D341Med (cell line): ENCODE data around the gene BAIAP2.
A peak's percentile ranks its signal among the peaks of the same experiment; 100 is the strongest.

ENCODE experiments used
- DNase-seq: peaks from one replicate; pipeline ENCODE4 v3.0.0; 2012; ENCODE audit warnings: low spot score

The BAIAP2 gene

GRCh38 chr17:81113158-81113724 lies 78.3 kb downstream of the BAIAP2 start:
- DNase-seq, result no peak

GRCh38 chr17:81114351-81115093 lies 79.6 kb downstream of the BAIAP2 start:
- no peak for DNase-seq

- DNase-seq, result no peak
Measured at GRCh38 chr17:81115219-81115618, 80.3 kb downstream of the BAIAP2 start.

- DNase-seq, result no peak
Measured at GRCh38 chr17:81115749-81116464, 81.0 kb downstream of the BAIAP2 start.

GRCh38 chr17:81116704-81117103 lies 81.8 kb downstream of the BAIAP2 start:
- DNase-seq, result no peak

- DNase-seq, result no peak
Measured at GRCh38 chr17:81117672-81118198, 82.8 kb downstream of the BAIAP2 start.

GRCh38 chr17:81118308-81119221 lies 83.6 kb downstream of the BAIAP2 start:
- DNase-seq, result no peak

- DNase-seq, result peak; percentile 96
Measured at GRCh38 chr17:81119223-81120148, 84.5 kb downstream of the BAIAP2 start.

GRCh38 chr17:81120149-81120484 lies 85.2 kb downstream of the BAIAP2 start:
- DNase-seq, result no peak

GRCh38 chr17:81120695-81121621 lies 86.0 kb downstream of the BAIAP2 start:
- DNase-seq, result no peak

GRCh38 chr17:81121841-81122733 lies 87.1 kb downstream of the BAIAP2 start:
- DNase-seq, result no peak

- DNase-seq, result no peak
Measured at GRCh38 chr17:81123052-81124048, 88.4 kb downstream of the BAIAP2 start.

- no peak for DNase-seq
Measured at GRCh38 chr17:81124377-81124776, 89.4 kb downstream of the BAIAP2 start.

- no peak for DNase-seq
Measured at GRCh38 chr17:81125573-81126081, 90.7 kb downstream of the BAIAP2 start.

- DNase-seq, result no peak
Measured at GRCh38 chr17:81126281-81127132, 91.6 kb downstream of the BAIAP2 start.

- DNase-seq, result no peak
Measured at GRCh38 chr17:81127133-81127455, 92.1 kb downstream of the BAIAP2 start.
